ENCODE results near the gene UGT1A5.

The UGT1A5 gene

DNA sequence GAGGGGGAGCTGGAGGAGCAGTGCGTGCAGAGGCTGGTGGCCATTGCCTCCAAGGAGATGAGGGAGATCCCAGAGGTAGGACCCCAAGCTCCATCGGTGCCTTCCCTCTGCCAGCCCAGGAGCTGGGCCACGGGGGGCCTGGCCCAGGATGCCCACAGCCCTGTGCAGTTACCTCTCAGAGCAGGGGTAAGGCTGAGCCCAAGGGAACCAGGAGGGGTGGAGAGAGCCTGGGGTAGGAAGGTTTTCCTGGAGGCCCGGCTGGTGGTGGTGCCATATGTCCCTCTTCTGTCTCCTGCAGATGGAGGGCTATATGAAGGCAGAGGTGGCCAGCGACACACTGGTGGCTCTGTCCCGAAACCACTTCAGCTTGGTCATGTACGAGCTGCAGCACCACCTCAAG is 76.8 kb downstream of the UGT1A5 start:
- Mint-ChIP-seq H3K36me3 (ENCODE audit: low read depth) (no peaks in the 10 kb centered on the region), H3K4me3 (no peak overlapping the region), H3K27ac (no peak overlapping the region), H3K27me3 (ENCODE audit: low read depth, poor library complexity) (peaks cover 4% of the 10 kb centered on the region), H3K9me3 (peaks cover 4% of the 10 kb centered on the region), H3K4me1 (peaks cover 17% of the 10 kb centered on the region)
- TF ChIP-seq, protein P1, sequence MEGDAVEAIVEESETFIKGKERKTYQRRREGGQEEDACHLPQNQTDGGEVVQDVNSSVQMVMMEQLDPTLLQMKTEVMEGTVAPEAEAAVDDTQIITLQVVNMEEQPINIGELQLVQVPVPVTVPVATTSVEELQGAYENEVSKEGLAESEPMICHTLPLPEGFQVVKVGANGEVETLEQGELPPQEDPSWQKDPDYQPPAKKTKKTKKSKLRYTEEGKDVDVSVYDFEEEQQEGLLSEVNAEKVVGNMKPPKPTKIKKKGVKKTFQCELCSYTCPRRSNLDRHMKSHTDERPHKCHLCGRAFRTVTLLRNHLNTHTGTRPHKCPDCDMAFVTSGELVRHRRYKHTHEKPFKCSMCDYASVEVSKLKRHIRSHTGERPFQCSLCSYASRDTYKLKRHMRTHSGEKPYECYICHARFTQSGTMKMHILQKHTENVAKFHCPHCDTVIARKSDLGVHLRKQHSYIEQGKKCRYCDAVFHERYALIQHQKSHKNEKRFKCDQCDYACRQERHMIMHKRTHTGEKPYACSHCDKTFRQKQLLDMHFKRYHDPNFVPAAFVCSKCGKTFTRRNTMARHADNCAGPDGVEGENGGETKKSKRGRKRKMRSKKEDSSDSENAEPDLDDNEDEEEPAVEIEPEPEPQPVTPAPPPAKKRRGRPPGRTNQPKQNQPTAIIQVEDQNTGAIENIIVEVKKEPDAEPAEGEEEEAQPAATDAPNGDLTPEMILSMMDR (IDR thresholded peaks at IDR 0.05): no peak
- no peak for DNase-seq

DNA sequence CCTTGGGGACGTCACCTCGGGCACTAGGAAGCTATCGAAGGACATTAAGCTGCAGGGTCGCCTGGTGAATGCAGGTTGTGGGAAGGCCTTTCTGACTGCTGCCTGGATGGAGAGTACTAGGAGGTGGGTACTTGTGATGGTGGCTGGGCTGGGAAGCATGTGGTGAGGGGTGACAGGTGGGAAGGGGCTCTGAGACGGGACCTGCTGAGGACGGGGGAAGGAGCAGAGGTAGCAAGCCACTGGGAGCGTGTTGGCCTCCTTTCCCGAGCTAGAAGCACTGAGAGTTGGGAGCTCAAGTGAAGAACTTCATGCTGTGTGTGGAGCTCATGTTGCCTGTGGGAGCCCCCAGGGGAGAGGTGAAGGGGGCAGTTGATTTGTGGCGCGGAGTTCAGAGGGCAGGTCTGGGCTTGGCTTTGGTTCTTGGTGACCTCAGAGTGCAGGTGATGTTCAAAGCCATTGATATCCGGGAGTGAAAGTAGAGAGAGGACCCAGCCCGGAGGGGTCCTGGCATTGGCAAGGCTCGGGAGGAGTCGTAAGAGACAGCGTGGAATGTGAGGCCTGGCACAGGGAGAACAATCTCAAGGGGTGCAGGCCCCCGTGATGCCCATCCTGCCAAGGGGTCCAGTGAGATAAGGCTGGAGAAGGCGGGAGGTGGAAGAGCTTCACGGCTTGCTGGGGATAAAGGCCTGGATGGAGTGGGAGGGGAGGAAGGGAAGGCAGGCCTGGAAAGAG is 78.6 kb downstream of the UGT1A5 start:
- Mint-ChIP-seq H3K36me3 (ENCODE audit: low read depth) (no peaks in the 10 kb centered on the region), H3K9me3 (peaks cover 2% of the 10 kb centered on the region), H3K27ac (peak overlapping the region; percentile 11), H3K4me3 (no peak overlapping the region), H3K4me1 (peaks cover 17% of the 10 kb centered on the region), H3K27me3 (ENCODE audit: low read depth, poor library complexity) (peaks cover 4% of the 10 kb centered on the region)
- TF ChIP-seq, protein P1 (IDR thresholded peaks at IDR 0.05): no peak
- peak; percentile 21 for DNase-seq

GRCh38 chr2:233791883-233792329 is 79.2 kb downstream of the UGT1A5 start:
- Mint-ChIP-seq H3K36me3 (ENCODE audit: low read depth) (no peaks in the 10 kb centered on the region), H3K27me3 (ENCODE audit: low read depth, poor library complexity) (peaks cover 4% of the 10 kb centered on the region), H3K9me3 (no peaks in the 10 kb centered on the region), H3K27ac (no peak overlapping the region), H3K4me3 (no peak overlapping the region), H3K4me1 (peaks cover 17% of the 10 kb centered on the region)
- TF ChIP-seq, protein P1 (IDR thresholded peaks at IDR 0.05): no peak
- DNase-seq: no peak

DNA sequence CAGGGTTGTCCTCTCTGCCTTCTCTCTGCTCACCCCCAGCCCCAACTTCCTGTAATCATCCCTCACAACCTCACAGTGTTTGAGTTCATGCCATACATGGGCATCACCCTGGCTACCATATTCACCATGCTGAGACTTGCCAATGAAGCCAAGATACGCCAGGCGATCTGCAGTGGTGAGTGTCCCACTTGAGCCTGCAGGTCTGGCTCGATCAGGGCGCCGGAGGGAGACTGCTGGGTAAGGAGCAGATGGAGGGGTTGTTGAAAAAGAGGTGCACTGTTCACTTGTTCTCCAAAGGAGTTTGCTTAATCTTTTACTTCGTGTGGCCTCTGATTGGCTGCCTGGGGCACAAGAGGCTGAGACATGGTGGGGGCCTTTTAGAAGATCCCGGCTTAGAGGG is 80.0 kb downstream of the UGT1A5 start:
- no peak for DNase-seq
- Mint-ChIP-seq H3K9me3 (no peaks in the 10 kb centered on the region), H3K27ac (no peak overlapping the region), H3K36me3 (ENCODE audit: low read depth) (no peaks in the 10 kb centered on the region), H3K4me3 (no peak overlapping the region), H3K27me3 (ENCODE audit: low read depth, poor library complexity) (peaks cover 4% of the 10 kb centered on the region), H3K4me1 (peaks cover 17% of the 10 kb centered on the region)
- TF ChIP-seq, protein P1 (IDR thresholded peaks at IDR 0.05): no peak

GRCh38 chr2:233793465-233794127 is 80.9 kb downstream of the UGT1A5 start:
- Mint-ChIP-seq H3K4me3 (no peak overlapping the region), H3K27ac (no peak overlapping the region), H3K27me3 (ENCODE audit: low read depth, poor library complexity) (peaks cover 4% of the 10 kb centered on the region), H3K36me3 (ENCODE audit: low read depth) (no peaks in the 10 kb centered on the region), H3K9me3 (no peaks in the 10 kb centered on the region), H3K4me1 (peaks cover 17% of the 10 kb centered on the region)
- TF ChIP-seq, protein P1 (IDR thresholded peaks at IDR 0.05): no peak
- no peak for DNase-seq

Data from nephron progenitor cell (in vitro differentiated cells).